ENCODE measurements around the gene SDCCAG8.

The SDCCAG8 gene

GRCh38 chr1:243461700-243462099 lies 205.9 kb downstream of the SDCCAG8 start:
- TF ChIP-seq MAX (IDR thresholded peaks at IDR 0.05; ENCODE audit: low read depth, low read length) (no peak), POLR2A (IDR thresholded peaks at IDR 0.05; ENCODE audit: extremely low read depth, insufficient read length) (no peak), CTCF (IDR thresholded peaks at IDR 0.05; ENCODE audit: low read depth, low read length) (no peak), MYC (IDR thresholded peaks at IDR 0.05; ENCODE audit: low read depth, low read length) (no peak)
- DNase-seq (ENCODE audit: low read depth) = no peak
- no peak overlapping the region for H3K4me3 ChIP-seq (ENCODE audit: low read depth, low read length)

- TF ChIP-seq CTCF (IDR thresholded peaks at IDR 0.05; ENCODE audit: low read depth, low read length) = no peak
- TF ChIP-seq MYC (IDR thresholded peaks at IDR 0.05; ENCODE audit: low read depth, low read length) = no peak
- TF ChIP-seq MAX (IDR thresholded peaks at IDR 0.05; ENCODE audit: low read depth, low read length) = no peak
- no peak for TF ChIP-seq POLR2A (IDR thresholded peaks at IDR 0.05; ENCODE audit: extremely low read depth, insufficient read length)
- DNase-seq (ENCODE audit: low read depth) = no peak
- no peak overlapping the region for H3K4me3 ChIP-seq (ENCODE audit: low read depth, low read length)
These were observed 207.3 kb downstream of the SDCCAG8 start for GRCh38 chr1:243462929-243463697.

- DNase-seq (ENCODE audit: low read depth) = no peak
- TF ChIP-seq CTCF (IDR thresholded peaks at IDR 0.05; ENCODE audit: low read depth, low read length) (no peak), MYC (IDR thresholded peaks at IDR 0.05; ENCODE audit: low read depth, low read length) (no peak), MAX (IDR thresholded peaks at IDR 0.05; ENCODE audit: low read depth, low read length) (no peak), POLR2A (IDR thresholded peaks at IDR 0.05; ENCODE audit: extremely low read depth, insufficient read length) (no peak)
- no peak overlapping the region for H3K4me3 ChIP-seq (ENCODE audit: low read depth, low read length)
These were observed 209.2 kb downstream of the SDCCAG8 start for GRCh38 chr1:243465081-243465480.

- no peak for DNase-seq (ENCODE audit: low read depth)
- no peak overlapping the region for H3K4me3 ChIP-seq (ENCODE audit: low read depth, low read length)
These were observed 209.9 kb downstream of the SDCCAG8 start for GRCh38 chr1:243465738-243466137.

GRCh38 chr1:243469497-243469896 lies 213.7 kb downstream of the SDCCAG8 start:
- no peak for TF ChIP-seq MAX (IDR thresholded peaks at IDR 0.05; ENCODE audit: low read depth, low read length)
- no peak for TF ChIP-seq MYC (IDR thresholded peaks at IDR 0.05; ENCODE audit: low read depth, low read length)
- no peak for TF ChIP-seq POLR2A (IDR thresholded peaks at IDR 0.05; ENCODE audit: extremely low read depth, insufficient read length)
- no peak for TF ChIP-seq CTCF (IDR thresholded peaks at IDR 0.05; ENCODE audit: low read depth, low read length)
- DNase-seq (ENCODE audit: low read depth) = no peak
- no peak overlapping the region for H3K4me3 ChIP-seq (ENCODE audit: low read depth, low read length)

More at GRCh38 chr1:243465738-243466137, 209.9 kb downstream of the SDCCAG8 start:
- TF ChIP-seq CTCF (IDR thresholded peaks at IDR 0.05; ENCODE audit: low read depth, low read length) (no peak), MAX (IDR thresholded peaks at IDR 0.05; ENCODE audit: low read depth, low read length) (no peak), MYC (IDR thresholded peaks at IDR 0.05; ENCODE audit: low read depth, low read length) (no peak), POLR2A (IDR thresholded peaks at IDR 0.05; ENCODE audit: extremely low read depth, insufficient read length) (no peak)
